Activated CD4-positive, alpha-beta T cell treated with anti-CD3 and anti-CD28 coated beads, Interleukin-2, Interleukin-6, amounts not matched to agents 100 ng/mL and 50 ng/mL, durations not matched to agents 16 hours and 8 hours (primary cell): Measurements from ENCODE around the gene CYTIP.

Experiments used
- DNase-seq: peaks from one replicate; pipeline ENCODE4 v3.0.0-alpha.2; 2020

Gene CYTIP

DNA sequence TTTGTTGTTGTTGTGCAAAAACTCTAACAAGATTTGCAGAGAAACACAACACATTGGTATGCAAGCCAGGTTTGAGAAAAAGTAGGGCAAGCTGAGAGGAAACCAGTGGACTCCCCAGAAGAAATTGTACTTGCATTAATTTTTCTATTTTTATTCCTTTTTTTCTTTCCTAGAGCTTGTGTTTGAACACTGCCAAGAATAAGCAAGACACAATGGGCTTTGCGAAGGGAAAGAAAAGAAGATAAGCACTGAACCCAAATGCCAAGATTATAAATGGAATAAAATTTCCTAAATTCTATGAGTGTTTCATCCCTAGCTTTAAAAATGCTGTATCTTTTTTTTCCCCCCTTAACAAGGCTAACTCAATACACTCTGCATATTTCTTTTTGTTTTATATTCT lies 17.0 kb upstream of the CYTIP start:
- no peak for DNase-seq

DNA sequence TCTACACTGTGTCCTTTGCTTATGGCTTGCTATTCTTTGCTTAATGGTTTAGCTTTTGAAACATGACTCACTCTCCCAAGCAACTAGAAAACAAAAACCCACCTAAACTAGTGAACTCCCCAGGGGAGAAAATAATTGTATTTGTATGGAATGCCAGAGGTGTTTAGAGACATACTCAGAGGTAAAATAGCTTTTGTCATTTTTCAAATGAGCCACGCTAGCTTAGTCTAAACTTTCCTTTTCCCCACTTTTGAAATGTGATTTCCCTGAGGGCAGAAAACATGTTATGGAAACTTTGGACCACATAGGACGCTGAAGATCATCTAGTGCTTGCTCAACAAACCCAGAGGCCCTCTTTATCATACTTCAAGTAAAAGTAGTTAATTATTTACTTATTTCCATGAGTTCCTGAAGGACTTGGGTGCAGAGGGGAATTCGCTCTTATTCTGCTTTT lies 16.5 kb upstream of the CYTIP start:
- no peak for DNase-seq

DNA sequence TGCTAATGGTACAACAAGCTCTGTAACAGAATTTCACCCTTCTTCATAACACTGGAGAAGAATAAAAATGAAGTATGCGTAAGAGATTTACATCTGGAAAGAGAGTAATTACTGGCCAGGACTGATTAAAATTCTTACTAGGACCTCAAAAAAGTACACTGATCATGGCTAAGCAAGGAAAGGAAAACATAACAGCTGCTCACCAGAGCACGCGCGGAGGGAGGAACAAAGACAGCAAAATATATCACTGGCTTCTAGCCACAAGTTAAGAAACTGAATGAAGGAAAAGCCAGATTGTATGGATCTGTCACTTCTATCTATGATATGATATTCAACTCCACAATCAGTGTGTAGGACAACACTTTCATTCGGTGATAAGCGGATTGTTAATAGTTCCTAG lies 15.6 kb upstream of the CYTIP start:
- no peak for DNase-seq

DNA sequence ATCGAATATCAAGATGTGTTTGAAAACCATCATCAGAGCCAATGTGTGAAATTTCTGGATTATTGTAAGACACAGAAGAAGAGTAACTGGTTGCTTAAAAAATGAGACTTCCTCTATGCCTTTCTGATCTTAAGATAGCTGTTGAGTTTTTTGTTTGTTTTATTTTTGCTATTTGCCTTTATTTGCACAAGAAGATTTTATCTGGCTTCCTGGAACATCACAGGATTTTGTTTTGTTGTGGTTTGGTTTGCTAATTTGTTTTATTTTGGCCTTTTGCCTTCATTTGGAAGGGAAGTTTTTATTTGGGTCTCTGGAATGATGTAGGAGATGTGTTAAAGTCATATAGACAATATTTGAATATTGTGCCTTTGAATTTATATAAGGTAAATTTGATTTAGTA lies 3.9 kb upstream of the CYTIP start:
- DNase-seq: no peak

DNA sequence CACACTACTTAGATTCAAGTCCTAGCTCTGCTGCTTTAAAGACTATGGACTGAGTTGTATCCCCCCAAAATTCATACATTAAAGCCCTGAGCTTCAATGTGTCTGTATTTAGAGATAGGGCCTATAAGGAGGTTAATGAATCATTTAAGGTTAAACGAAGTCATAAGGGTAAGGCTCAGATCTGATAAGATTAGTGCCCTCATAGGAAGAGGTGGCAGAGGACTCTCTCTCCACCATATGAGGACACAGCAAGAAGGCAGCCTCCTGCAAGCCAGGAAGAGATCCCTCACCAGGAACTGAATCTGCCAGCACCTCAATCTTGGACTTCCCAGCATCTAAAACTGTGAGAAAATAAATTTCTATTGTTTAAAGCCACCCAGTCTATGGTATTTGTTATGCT lies 3.1 kb upstream of the CYTIP start:
- DNase-seq: peak; percentile 72

DNA sequence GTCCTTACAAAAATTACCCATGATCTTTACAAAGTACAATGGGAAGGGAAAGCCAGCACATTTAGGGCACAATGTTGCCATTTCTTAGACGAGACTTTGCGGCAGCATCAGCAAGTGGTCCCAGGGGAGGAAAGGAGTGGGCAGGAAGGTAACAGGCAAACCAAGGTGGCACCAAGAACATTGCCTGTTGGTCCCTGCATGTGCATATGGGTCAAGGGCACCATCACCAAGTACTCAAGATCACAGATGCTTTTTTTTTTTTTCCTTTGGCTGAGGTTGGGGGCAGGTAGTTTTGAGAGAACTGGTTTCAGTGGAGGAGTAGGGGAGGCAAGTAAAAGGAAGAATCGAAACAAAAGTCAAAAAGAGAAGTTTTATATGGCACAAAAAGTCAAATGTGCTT lies 752 bp upstream of the CYTIP start:
- DNase-seq: peak; percentile 76

DNA sequence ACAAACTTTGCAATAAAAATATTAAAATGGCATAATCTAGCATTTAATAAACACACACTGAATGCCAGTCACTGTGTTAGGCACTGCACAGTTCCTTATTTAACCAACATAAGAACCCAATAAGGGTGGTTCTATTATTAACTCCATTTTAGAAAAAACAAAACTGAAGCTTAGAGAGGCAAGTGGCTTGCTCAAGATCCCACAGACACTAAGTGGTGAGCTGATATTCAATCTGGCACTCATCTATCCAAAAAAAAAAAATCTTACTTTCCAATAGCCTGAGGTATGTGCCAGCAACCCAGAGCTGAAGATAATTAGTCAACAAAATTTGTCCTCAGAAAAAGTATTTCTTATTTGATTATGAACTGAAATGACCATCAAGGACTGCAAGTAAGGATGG lies 799 bp downstream of the CYTIP start:
- DNase-seq: no peak

DNA sequence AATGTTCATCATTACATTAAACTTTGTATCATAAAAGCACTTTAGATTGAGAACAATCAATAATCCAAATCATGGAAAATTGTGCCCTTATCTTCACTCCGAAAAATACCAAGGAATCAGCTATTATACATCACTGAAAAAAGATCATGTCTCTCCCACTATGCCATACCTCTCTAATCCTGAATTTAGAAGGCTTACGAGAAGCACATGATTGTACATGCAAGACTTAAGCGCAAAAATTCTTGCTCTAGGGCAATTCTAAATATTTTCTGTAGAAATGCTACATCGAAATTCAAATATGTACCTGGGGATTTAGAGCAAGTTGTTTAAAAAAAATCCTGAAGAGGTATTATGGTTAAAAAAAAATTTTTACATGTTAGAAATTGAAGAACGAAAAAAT lies 1.3 kb downstream of the CYTIP start:
- DNase-seq: no peak

DNA sequence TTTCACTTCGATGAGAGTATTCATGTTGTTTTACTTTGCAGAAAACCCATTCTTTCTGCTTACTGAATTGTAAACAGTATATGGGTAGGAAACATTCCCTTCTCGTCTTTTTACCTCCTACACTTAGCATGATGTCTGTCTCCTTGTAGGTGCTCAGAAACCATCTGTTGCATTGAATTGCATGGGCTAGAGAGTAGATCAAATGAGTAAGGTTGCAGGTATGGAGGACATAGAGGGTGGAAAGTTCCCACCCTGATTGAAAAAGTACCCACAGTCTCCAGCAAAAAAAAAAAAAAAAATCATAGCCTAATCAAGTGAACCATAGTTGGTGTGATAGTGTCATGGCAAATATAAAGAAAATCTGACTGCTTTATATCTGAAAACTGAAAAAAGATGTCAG lies 1.7 kb downstream of the CYTIP start:
- DNase-seq: no peak

DNA sequence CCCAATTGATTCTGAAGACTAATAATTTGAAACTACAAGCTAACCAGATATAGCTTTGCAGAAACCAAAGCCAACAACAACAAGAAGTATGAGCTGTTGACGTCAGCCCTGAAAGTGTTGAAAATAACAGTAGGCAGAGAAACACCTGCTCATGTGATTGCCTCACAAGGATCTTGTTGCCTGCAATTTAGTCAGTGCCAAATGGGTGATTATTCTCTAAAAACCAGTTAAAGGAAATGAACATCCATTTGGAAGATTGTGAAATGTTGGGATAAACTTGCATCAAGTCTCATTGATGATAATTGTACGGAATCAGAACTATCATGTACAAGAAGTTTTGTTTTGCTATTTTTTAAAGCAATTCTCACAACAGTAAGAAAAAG lies 2.8 kb downstream of the CYTIP start:
- DNase-seq: peak; percentile 68

DNA sequence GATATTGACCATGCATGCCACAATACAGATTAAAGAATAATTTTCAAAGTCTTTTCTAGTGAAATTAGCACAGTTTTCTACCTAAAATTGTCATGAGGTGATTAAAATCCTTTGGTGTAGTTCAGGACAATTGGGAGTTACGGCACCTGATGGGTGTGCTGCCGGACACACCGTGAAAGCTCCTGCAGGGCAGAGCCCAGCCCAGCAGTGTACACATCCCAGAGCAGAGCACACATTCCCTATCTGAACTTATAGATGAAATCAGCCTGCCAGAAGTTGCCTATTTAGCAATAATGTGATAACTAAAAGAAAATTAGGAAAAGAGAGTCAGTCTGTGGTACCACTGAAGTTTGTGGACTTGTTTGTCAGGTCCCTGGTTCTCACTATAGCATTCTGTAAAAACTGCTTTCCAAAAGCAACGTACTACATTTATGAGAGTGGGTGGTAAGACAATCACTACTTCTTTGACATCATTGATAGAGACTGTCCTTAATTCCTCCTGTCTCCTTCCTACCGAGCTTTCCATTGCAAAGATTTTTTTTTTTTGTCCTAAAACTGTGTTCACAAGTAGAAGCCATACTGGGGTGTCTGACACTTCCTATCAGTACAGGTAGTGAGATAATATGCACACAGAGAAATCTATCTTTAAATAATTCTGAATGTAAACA lies 3.4 kb downstream of the CYTIP start:
- no peak for DNase-seq

DNA sequence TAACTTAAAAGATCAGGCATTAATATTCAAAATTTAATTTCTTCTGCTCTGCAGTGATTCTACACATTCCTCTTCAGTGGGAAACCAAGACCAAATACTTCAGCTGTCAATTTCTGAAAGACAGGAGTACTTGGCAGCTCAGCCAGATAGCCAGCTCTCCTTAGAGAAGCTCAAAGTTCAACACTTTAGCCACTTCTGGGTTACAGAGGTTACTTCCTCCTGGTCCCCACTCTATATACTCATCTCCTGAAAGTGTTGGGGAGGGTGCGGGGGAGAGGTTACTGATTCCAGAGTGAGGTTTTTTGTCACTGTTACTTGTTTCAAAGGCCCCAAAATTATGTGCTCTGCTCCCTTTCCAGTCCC lies 4.1 kb downstream of the CYTIP start:
- peak; percentile 79 for DNase-seq

DNA sequence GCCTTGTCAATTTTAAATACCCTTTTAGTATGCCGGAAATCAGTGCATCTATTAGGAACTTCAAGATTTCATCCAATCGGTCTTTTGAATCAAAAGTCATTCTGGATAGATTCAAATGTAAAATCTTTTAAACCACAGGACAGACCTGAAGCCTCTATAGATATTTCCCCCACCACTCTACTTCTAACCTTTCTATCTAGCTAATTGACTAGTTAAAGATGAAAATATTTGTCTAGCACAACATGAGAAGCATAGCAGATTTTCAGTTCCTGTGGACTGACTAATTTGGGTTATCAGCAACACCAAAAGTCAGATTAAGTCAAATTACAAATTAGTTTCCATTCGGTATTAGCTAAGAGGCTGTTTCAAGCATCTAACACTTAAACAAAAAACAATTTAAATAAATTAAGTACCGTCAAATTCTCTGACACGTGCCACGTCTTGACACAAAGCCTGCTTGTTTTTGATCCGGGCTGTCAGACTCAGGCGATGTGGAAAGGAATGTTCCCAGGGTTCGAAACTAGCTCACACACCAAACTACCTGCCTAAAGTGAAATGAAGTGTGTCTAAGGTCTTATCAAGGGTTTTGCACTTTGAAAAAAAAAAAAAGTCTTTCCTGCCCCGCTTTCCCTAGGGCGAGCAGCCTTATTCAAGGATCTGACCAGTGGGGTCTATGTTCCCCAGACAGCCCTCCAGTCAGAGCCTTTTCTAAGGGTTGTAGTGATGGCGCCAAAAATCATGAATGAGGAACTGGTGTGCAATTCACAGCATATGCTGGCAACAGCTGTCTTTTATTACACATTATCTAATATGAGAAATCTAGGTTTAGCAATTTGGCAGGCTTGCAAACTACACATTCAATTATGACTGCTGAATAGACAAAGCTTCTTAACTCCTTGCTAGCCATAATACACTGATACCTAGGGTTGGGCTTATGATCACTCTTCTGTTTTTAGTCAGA lies 4.7 kb downstream of the CYTIP start:
- DNase-seq: peak; percentile 57

DNA sequence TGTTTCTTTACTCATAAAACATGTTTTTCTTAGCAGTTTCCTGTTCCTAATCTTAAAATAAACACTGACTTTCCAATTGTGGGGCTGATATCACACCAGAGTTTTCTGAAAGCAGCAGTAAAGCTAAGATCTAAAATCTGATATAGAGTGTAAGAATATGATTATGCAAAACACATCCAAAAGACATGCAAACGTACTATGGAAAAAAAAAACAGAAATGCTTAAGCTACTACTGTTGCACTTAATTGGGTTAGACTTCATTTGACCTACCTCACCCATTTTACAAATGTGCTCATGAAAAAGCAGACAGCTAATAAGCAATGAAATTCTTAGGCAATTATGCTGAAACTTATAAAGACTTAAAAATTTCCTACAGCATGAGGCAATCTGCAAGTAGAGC lies 10.5 kb downstream of the CYTIP start:
- no peak for DNase-seq

DNA sequence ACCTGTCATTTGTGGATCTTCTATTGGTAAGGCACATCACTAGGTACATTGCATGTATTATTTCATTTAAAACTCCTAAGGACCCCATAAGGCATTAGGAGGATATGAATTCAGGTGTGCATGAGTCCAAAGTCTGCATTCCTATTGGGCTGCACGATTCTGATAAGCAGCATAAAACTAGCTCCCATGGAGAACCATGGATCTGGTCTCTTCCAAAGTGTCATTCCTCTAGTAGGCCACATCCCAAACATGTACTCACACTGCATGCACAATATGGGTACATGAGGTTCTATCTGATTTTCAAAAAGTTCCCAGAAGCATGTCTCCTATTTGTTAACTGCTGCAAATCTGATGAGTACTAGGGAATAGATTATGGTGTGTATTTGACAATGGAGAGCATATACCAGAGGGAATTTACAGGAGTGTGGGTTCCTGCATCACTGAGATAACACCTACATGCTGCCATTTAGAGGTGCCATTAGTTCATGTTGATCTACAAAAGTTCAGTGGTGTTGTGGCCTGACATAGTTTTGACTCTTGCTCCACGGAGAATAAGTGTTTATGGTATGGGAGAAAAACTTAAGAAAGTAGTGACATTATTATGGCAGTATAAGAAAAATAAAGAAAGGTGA lies 11.3 kb downstream of the CYTIP start:
- DNase-seq: no peak

DNA sequence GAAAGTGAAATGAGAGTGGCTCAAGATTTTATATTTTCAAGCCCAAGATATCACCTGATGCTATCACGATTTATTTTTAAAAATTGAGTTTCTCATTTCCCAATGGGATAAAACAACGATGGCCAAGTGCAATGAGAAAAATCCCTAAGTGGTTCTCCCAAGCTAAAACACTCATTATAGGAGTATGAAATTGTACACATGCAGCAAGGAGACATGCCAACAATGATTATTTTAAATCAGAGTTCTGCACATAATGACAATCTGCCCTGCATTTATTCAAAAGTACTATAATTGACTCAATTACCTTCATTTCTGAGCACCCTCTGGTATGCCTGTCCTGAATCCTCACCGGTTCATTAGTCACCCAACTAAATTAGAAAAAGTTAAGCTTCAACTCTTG lies 12.7 kb downstream of the CYTIP start:
- no peak for DNase-seq

DNA sequence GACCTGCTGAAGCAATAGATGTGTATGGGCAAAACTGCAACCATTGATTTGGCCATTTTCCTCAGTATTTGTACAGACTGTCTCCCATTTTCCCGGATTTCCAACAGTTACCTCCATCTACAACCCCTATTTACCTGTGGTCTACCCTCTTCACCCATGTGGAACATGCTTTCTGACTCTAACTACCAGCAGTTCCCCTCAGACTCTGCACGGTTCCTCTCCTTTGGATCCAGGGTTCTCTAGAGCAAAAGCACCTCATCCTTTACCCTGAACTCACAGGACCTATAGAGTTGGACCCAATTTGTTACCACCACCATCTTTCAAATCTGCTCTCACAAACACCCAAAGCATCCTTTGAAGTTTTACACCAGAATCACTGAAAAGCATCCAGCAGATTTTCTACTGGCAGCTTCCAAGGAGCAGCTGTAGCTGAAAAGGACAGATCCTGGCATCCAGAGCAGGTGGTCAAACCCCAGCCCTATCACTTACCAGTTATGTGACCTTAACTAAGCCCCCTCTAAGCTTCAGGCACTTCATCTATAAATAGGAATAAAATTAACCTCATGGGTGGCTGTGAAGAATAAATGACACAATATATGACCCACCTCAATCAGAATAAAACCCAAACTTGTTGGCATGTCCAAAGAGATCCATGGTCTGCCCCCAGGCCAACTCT lies 15.3 kb downstream of the CYTIP start:
- no peak for DNase-seq

DNA sequence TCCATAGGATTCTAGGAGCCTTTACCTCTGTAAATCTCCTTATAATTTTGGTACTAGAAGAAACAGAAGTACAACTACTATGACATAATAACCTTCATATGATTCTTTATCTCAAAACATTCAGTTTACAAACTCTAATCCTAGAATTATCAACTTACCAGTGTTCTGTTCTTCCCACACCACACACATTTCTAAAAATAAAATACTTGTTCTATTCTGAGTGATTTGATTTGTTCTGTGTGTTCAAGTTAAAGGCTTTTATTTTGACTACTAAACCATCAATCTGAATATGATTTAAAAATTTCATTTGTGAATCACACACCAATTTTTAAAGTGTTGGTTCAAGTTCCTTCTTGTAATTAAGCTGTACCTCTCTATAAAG lies 16.0 kb downstream of the CYTIP start:
- DNase-seq: no peak

DNA sequence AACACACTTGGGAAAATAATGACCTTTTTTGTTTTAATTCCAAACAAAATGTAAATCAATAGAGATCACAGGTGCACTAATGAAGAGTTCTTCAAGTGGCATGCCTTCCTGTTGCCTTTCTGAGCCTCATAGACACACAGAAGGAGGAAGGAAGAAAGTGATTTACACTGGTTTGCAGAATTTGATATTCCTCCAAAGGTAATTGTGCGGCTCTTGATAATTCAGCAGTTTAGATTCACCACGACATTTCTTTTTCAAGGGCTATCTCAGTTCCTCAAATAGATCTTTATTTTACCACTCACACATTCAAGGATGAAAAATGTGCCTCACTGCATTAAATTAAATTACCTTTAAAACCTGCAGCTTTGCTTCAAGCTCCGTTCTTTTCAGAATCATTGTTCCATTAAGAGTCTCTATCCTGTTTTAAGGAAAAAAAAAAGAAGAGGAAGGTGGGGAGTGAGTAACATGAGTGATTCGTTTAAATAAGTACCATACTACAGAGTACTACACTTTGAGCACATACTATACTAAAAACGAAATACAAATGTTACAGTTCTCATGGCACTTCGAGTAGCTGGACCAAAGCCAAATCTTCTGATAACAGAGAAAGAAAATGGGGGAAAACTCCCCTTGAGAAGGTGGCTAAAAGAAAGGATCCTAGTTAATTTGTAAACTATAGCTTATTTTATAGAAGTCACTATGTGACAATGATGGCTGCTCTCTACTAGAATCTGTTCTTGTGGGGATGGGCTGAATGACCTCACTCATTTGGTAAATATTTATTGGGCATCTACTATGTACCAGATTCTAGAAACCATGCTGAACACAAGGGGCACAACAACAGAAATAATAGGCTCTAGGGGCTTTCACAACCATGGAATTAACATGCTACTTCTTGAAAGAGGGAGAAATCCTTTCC lies 16.6 kb downstream of the CYTIP start:
- DNase-seq: no peak

DNA sequence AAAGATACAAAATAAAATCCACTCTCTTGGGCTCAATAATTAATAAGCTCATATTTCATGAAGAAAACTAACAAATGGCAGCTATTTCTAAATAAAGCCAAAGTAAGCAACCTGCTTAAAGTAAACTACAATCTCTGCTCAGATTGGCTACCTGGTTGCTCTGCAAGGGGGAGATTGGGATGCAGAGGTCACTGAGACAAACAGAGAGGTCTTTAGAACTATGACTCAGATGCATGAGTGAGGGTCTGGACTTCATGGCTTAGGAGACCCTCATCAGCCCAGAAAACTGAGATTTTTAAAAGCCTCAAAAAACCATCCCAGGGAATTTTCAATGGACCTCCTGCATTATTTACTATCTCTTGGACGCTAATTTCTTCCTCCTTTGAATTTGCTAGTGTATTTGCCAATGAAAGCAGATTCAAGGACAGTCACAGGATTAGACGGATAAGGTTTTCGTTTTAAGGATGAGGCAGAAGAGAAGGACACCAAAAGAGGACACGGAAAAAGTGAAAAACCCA lies 17.4 kb downstream of the CYTIP start:
- no peak for DNase-seq

DNA sequence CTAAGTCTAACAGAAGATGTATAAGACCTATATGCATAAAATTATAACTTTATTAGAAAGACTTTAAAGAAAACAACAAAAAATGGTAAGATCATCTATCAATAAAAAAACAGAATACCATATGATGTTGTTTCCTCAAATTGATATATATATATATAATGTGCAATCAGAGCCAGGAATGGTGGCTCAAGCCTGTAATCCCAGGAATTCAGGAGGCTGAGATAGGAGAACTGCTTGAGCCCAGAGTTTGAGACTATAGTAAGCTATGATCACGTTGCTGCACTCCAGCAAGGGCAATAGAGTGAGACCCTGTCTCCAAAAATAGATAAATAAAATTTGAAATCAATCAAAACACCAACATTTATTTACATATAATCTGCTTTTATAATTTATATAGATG lies 19.5 kb downstream of the CYTIP start:
- DNase-seq: no peak

DNA sequence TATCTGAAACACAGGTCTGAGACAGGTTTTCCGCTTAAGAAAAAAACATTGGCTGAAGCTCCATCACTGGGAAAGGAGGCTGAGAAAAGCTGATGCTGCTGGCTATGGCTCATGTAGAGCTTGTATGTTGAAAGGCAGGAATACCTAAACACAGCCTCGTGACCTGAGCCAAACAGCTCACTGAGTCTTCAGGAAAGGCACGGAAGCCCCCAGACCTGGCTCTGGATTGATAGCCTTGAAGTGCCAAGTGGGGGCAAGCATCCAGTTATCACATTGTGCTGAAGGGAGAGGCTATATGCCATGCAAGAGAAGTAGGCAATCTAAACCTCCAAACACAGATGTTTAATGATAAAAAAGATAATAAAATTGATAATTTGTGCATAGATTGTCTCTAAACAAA lies 21.9 kb downstream of the CYTIP start:
- no peak for DNase-seq
